Activated CD4-positive, alpha-beta T cell treated with anti-CD3 and anti-CD28 coated beads, Interleukin-2, amount 50 U/mL, for 1 hour (primary cell): ENCODE measurements around the gene MARK3.

ENCODE experiments used
- DNase-seq: peaks from one replicate; pipeline ENCODE4 v3.0.0-alpha.2; 2020

Gene MARK3

GRCh38 chr14:103552011-103552845, 167.0 kb downstream of the MARK3 start:
- no peak for DNase-seq

- no peak for DNase-seq
Observed at GRCh38 chr14:103552846-103553210, 167.6 kb downstream of the MARK3 start.
